Transverse colon (tissue), 4 donors: ENCODE results near the gene COLEC11. TPM values are rescaled to one million over a fixed set of nuclear protein-coding genes. Genes with fewer than 3 reads are reported as not detected.

Source experiments
- DNase-seq: peaks from one replicate; pipeline ENCODE4 v3.0.0-alpha.2; 2019
- H3K27ac ChIP-seq, 4 donors: fragments of 200-600 bp; sonication (generic); 2 replicates each; pipeline ENCODE4 v1.5.1; 2016 to 2018; ENCODE audit warnings: inconsistent platforms in 4 of 4
- H3K27me3 ChIP-seq: fragments of 200-600 bp; sonication (generic); 2 replicates; pipeline ENCODE4 v1.5.1; 2017; ENCODE audit warnings: inconsistent platforms
- H3K36me3 ChIP-seq, 4 donors: fragments of 200-600 bp; sonication (generic); 2 replicates each; pipeline ENCODE4 v1.5.1; 2017 to 2019; ENCODE audit warnings: inconsistent platforms in 4 of 4
- H3K4me1 ChIP-seq, 4 donors: fragments of 200-600 bp; sonication (generic); 2 replicates each; pipeline ENCODE4 v1.5.1; 2017 to 2020; ENCODE audit warnings: inconsistent platforms in 4 of 4
- H3K4me3 ChIP-seq, 4 donors: fragments of 200-600 bp; sonication (generic); 1 replicate in 1 of 4; 2 replicates in 3 of 4; pipeline versions ENCODE4 v1.5.1 to v1.6.1; 2017 to 2019; ENCODE audit warnings: inconsistent platforms in 4 of 4
- H3K9me3 ChIP-seq, 2 donors: fragments of 200-600 bp; sonication (generic); 2 replicates each; pipeline ENCODE4 v1.5.1; 2017 to 2019; ENCODE audit warnings: inconsistent platforms in 2 of 2
- CTCF ChIP-seq, 5 experiments: fragments of 200-600 bp in 3 of 5; fragments of 450-650 bp in 2 of 5; sonication (generic) in 3 of 5; IDR thresholded peaks; 1 replicate in 2 of 5; 2 replicates in 3 of 5; pipeline ENCODE4 v1.5.1; 2016 to 2017; ENCODE audit warnings: antibody characterized with exemption in 5 of 5, inconsistent platforms in 3 of 5, mild to moderate bottlenecking in 2 of 5, moderate library complexity in 1 of 5
- EP300 ChIP-seq: sonication (generic); formaldehyde crosslinking; IDR thresholded peaks from one replicate; pipeline ENCODE4 v1.6.1; 2017; ENCODE audit warnings: antibody characterized with exemption, low read depth
- POLR2A ChIP-seq: fragments of 450-650 bp; IDR thresholded peaks from one replicate; pipeline ENCODE4 v1.6.1; 2016; ENCODE audit warnings: antibody characterized with exemption, mild to moderate bottlenecking, moderate library complexity
- POLR2AphosphoS5 ChIP-seq, 3 donors: sonication (generic); formaldehyde crosslinking; IDR thresholded peaks; one replicate each; pipeline ENCODE4 v1.6.1; 2016; ENCODE audit warnings: antibody characterized with exemption in 3 of 3
- WGBS, 2 donors: methylation state at CpG; one replicate each; pipeline ENCODE4 v1.1.5; 2018; ENCODE audit warnings: low coverage in 1 of 2; 5-methylcytosine and 5-hydroxymethylcytosine counted together
- in situ Hi-C, 4 donors: fragments of 200-750 bp; cut with MboI; loops; one replicate each; pipeline versions ENCODE4 v1.15.0 to v1.15.1; 2017; ENCODE audit warnings: low sequenced_read_pairs in 3 of 4, low pct_ligation_motif_present in 1 of 4, low pct_unique_long_range_greater_than_20kb in 1 of 4
- intact Hi-C: fragments of 100-400 bp; cut with DNase I; formaldehyde crosslinking; loops from one replicate; pipeline ENCODE4 v1.15.1; 2023; ENCODE audit warnings: low total_unique reads
- total RNA-seq, 4 donors: library from RNA; depleted of rRNA; stranded (reverse); fragments of >200 nt; gene quantifications; one replicate each; pipeline ENCODE4 v1.1.0, GENCODE V29; 2016

COLEC11 gene
- total RNA-seq, 4 donors from 2014 or later, result 1.6 to 2.0 TPM; not detected in 2

DNA sequence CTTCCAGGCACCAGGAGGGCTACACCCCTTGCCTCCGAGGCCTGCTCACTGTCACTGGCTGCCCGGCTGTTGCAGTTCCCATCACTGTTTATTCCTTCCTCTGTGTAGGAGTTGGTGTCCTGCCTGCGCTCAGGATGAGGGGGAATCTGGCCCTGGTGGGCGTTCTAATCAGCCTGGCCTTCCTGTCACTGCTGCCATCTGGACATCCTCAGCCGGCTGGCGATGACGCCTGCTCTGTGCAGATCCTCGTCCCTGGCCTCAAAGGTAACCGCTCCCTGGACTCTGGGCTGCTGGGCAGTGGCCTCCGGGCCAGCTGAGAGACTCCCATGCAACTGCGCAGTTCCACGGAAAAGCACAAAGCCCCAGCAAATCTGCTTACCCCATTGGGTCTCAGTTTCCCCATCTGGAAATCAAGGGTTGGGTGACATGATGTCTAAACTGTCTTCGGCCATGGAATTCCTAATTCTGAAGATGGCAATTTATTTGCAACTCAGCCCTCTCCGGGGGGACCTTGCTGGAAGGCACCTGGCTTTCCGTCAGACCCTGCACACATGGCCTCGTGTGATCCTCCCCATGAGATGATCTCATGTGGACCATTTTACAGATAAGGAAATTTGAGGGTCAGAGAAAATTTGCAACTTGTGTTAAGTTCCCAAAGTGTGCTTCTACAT is 9.4 kb downstream of the COLEC11 start:
- Histone ChIP-seq H3K36me3 (no peaks in the 10 kb centered on the region), H3K4me3 (no peak overlapping the region), H3K27ac (no peak overlapping the region), H3K4me1 (no peaks in the 10 kb centered on the region), H3K9me3 (no peaks in the 10 kb centered on the region), H3K27me3 (no peaks in the 10 kb centered on the region)
- TF ChIP-seq EP300 (no peak), POLR2AphosphoS5 (IDR thresholded peaks at IDR 0.05) (no peak), POLR2A (no peak), CTCF (IDR thresholded peaks at IDR 0.05) (no peak)
- in situ Hi-C loops, result no loop called here
- WGBS, 2 donors, result 79% methylated on average over 15 of the region's 16 CpGs; no CpG with 5 or more reads in 1 of the 2 donors
- DNase-seq, result no peak
- intact Hi-C loops, result no loop called here

- Histone ChIP-seq H3K9me3 (no peaks in the 10 kb centered on the region), H3K27me3 (no peaks in the 10 kb centered on the region), H3K4me3 (no peak overlapping the region), H3K27ac (peak overlapping the region in 1 of 4 donors; percentile 33), H3K36me3 (no peaks in the 10 kb centered on the region), H3K4me1 (no peaks in the 10 kb centered on the region)
- TF ChIP-seq POLR2AphosphoS5 (IDR thresholded peaks at IDR 0.05), result no peak
- TF ChIP-seq CTCF (IDR thresholded peaks at IDR 0.05), result no peak
- no peak for TF ChIP-seq POLR2A
- no peak for TF ChIP-seq EP300
- in situ Hi-C loops (no loop called here), intact Hi-C loops (no loop called here)
- DNase-seq, result no peak
- WGBS, 2 donors, result 10 to 65% methylated on average over 4 to 27 of the region's 44 CpGs
These were observed 10.4 kb downstream of the COLEC11 start for GRCh38 chr2:3604991-3605961.

DNA sequence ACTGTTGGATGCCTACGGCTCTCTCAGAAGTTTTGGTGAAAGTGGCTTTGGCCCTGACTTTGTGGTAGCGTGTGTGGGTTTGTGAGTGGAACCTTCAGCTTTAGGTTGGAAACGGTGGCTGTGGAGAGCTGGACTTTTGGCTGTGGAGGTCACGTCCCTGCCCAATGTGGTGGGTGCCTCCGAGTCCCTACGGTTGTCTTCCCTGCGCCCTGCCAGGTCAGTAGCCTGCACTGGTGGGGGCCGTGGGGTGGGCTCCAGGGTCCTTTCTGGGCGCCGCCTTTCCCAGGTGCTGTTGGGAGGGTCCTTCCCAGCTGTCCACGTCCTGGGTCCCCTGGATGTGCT is 11.1 kb downstream of the COLEC11 start:
- TF ChIP-seq POLR2AphosphoS5 (IDR thresholded peaks at IDR 0.05) (no peak), POLR2A (no peak), CTCF (IDR thresholded peaks at IDR 0.05) (no peak)
- WGBS, 2 donors, result 89% methylated on average over 11 of the region's 11 CpGs; no CpG with 5 or more reads in 1 of the 2 donors
- Histone ChIP-seq H3K36me3 (no peaks in the 10 kb centered on the region), H3K4me1 (no peaks in the 10 kb centered on the region), H3K9me3 (no peaks in the 10 kb centered on the region), H3K27me3 (no peaks in the 10 kb centered on the region), H3K27ac (no peak overlapping the region), H3K4me3 (no peak overlapping the region)
- intact Hi-C loops (no loop called here), in situ Hi-C loops (no loop called here)
- no peak for DNase-seq

- TF ChIP-seq CTCF (IDR thresholded peaks at IDR 0.05) (no peak), EP300 (no peak), POLR2AphosphoS5 (IDR thresholded peaks at IDR 0.05) (no peak), POLR2A (no peak)
- no peaks in the 10 kb centered on the region for H3K9me3 ChIP-seq
- in situ Hi-C loops (no loop called here), intact Hi-C loops (no loop called here)
- no peaks in the 10 kb centered on the region for H3K4me1 ChIP-seq
- no peak overlapping the region for H3K4me3 ChIP-seq
- no peak overlapping the region for H3K27ac ChIP-seq
- 61 to 78% methylated on average over 2 to 36 of the region's 37 CpGs for WGBS, 2 donors
- no peaks in the 10 kb centered on the region for H3K27me3 ChIP-seq
- DNase-seq, result no peak
- no peaks in the 10 kb centered on the region for H3K36me3 ChIP-seq
These were observed 11.7 kb downstream of the COLEC11 start for GRCh38 chr2:3606370-3607201.
